Naive thymus-derived CD4-positive, alpha-beta T cell (primary cell): ENCODE measurements around the gene RAI1. TPM values are rescaled to one million over a fixed set of nuclear protein-coding genes. Genes with fewer than 3 reads are reported as not detected.
"Not testable (repeated sequence)": the region's sequence is repeated elsewhere in the genome, so short reads cannot be mapped to it uniquely, and the experiment has no call there.

Experiments
- ATAC-seq: fragments of 150-1000 bp; cut with Tn5 transposase; 2 replicates; pipeline ENCODE4 v1.10.0; 2021; ENCODE audit warnings: mild to moderate bottlenecking, moderate library complexity
- CTCF ChIA-PET: fragments of 350-600 bp; sonication (Branson Sonifier 250); formaldehyde crosslinking; loops from one replicate; lab custom pipeline; 2021; ENCODE audit warnings: antibody characterized with exemption; lab: Charles Lee
- POLR2A ChIA-PET: fragments of 350-600 bp; sonication (Branson Sonifier 250); formaldehyde crosslinking; loops from one replicate; lab custom pipeline; 2021; ENCODE audit warnings: antibody characterized with exemption, inconsistent platforms; lab: Charles Lee
- DNase-seq, 9 donors: peaks; one replicate each; pipeline versions ENCODE4 v3.0.0 to v3.0.0-alpha.2; 2020 to 2022; ENCODE audit warnings: mixed read lengths in 1 of 9
- H3K27ac ChIP-seq: one replicate; pipeline ENCODE4 v1.7.0; 2013; ENCODE audit warnings: mild to moderate bottlenecking, low read depth, low read length, moderate library complexity
- H3K27me3 ChIP-seq, 2 donors: one replicate each; pipeline ENCODE4 v1.7.0; 2013; ENCODE audit warnings: low read length in 2 of 2, mild to moderate bottlenecking in 2 of 2, moderate library complexity in 2 of 2; ENCODE audit not compliant: control insufficient read depth in 2 of 2, insufficient read depth in 2 of 2
- H3K36me3 ChIP-seq, 3 experiments: 1 replicate in 2 of 3; 2 replicates in 1 of 3; pipeline ENCODE4 v1.7.0; 2013; ENCODE audit warnings: low read length in 3 of 3, mild to moderate bottlenecking in 3 of 3, moderate library complexity in 1 of 3; ENCODE audit not compliant: insufficient read depth in 3 of 3, control insufficient read depth in 2 of 3
- H3K4me1 ChIP-seq, 2 donors: one replicate each; pipeline ENCODE4 v1.7.0; 2013; ENCODE audit warnings: low read length in 2 of 2, mild to moderate bottlenecking in 2 of 2, moderate library complexity in 1 of 2; ENCODE audit not compliant: control insufficient read depth in 2 of 2, insufficient read depth in 2 of 2
- H3K4me3 ChIP-seq: 2 replicates; pipeline ENCODE4 v1.7.0; 2013; ENCODE audit warnings: mild to moderate bottlenecking, low read length
- H3K9me3 ChIP-seq, 3 experiments: 1 replicate in 2 of 3; 2 replicates in 1 of 3; pipeline ENCODE4 v1.7.0; 2013; ENCODE audit warnings: low read length in 3 of 3; ENCODE audit not compliant: control insufficient read depth in 2 of 3
- H3K27ac Mint-ChIP-seq, 9 donors: one replicate each; pipeline ENCODE4 v1.8.0; 2020 to 2022; ENCODE audit warnings: mixed read lengths in 9 of 9, mild to moderate bottlenecking in 8 of 9, moderate library complexity in 5 of 9, inconsistent platforms in 2 of 9
- H3K27me3 Mint-ChIP-seq, 5 donors: one replicate each; pipeline ENCODE4 v1.8.0; 2021 to 2022; ENCODE audit warnings: mixed read lengths in 5 of 5, mild to moderate bottlenecking in 1 of 5
- H3K36me3 Mint-ChIP-seq, 5 donors: one replicate each; pipeline ENCODE4 v1.8.0; 2020 to 2022; ENCODE audit warnings: mixed read lengths in 5 of 5, mild to moderate bottlenecking in 3 of 5, inconsistent platforms in 1 of 5
- H3K4me1 Mint-ChIP-seq, 7 donors: one replicate each; pipeline ENCODE4 v1.8.0; 2020 to 2022; ENCODE audit warnings: mixed read lengths in 7 of 7, mild to moderate bottlenecking in 3 of 7, inconsistent platforms in 1 of 7
- H3K4me3 Mint-ChIP-seq, 10 donors: one replicate each; pipeline ENCODE4 v1.8.0; 2020 to 2022; ENCODE audit warnings: mild to moderate bottlenecking in 10 of 10, mixed read lengths in 10 of 10, moderate library complexity in 6 of 10, inconsistent platforms in 2 of 10
- H3K9me3 Mint-ChIP-seq, 11 donors: one replicate each; pipeline ENCODE4 v1.8.0; 2020 to 2022; ENCODE audit warnings: mixed read lengths in 11 of 11, mild to moderate bottlenecking in 4 of 11, inconsistent platforms in 1 of 11, moderate library complexity in 1 of 11
- intact Hi-C, 2 donors: fragments of 100-400 bp; cut with micrococcal nuclease; formaldehyde crosslinking; loops; one replicate each; pipeline ENCODE4 v1.15.1; 2023
- polyA plus RNA-seq, 2 donors: library from polyadenylated mRNA; unstranded; fragments of 300-500 nt; fragmentation: Illumina TruSeq; gene quantifications; one replicate each; pipeline ENCODE4 v1.2.3, GENCODE V29; 2021
- total RNA-seq, 6 experiments: library from RNA in 5 of 6; stranded (reverse) in 5 of 6; gene quantifications; 1 replicate in 5 of 6; 2 replicates in 1 of 6; pipeline ENCODE4 v1.2.3 and lab custom pipeline; 2021 to 2026

RAI1 gene
- total RNA-seq (10 to 100 TPM; 20.1 to 46.2 (median 23.6) TPM), polyA plus RNA-seq (1 to 10 TPM; 2.0 to 4.0 TPM), total RNA-seq (lab: John Stamatoyannopoulos, UW) (51.2 reads per million, percentile 72 among the genes with 10 or more reads in this experiment)

- Histone ChIP-seq H3K27me3 (no peaks in the 10 kb centered on the region), H3K4me1 (peaks cover 7 to 18% of the 10 kb centered on the region in 2 donors), H3K36me3 (peaks cover 0 to 4% (median 0%) of the 10 kb centered on the region in 3 experiments), H3K27ac (peak within 1 kb of the TSS; percentile 93), H3K9me3 (no peaks in the 10 kb centered on the region), H3K4me3 (peak within 1 kb of the TSS; percentile 62)
- ChIA-PET CTCF (interaction anchor here (0.7 to 3.5 kb wide), 14 partner anchors 9 to 378 kb away, joined by 3 to 22 read pairs (median 4); no protein-coding TSS in a partner anchor), POLR2A (interaction anchor here (0.9 to 5.3 kb wide), 4 partner anchors 12 to 353 kb away, joined by 3 to 47 read pairs (median 4); no protein-coding TSS in a partner anchor)
- intact Hi-C loops: loop anchor here (1.0 to 5.0 kb wide), 14 partner anchors 42 to 544 kb away; partner anchors contain the start of genes DRC3 (in 2 of the 2), TOM1L2 (in 2 of the 2), LLGL1 (in 1 of the 2) and SREBF1 (in 1 of the 2)
- H3K4me3 Mint-ChIP-seq: peak within 1 kb of the TSS; percentile 84 to 92 (median 89)
- H3K4me1 Mint-ChIP-seq: peaks cover 15 to 42% (median 37%) of the 10 kb centered on the region in 7 donors
- peak; percentile 82 for ATAC-seq
- H3K36me3 Mint-ChIP-seq: peaks cover 0 to 2% (median 0%) of the 10 kb centered on the region in 5 donors
- peaks cover 0 to 2% (median 0%) of the 10 kb centered on the region in 11 donors for H3K9me3 Mint-ChIP-seq
- DNase-seq: peak; percentile 64 to 87 (median 79)
- H3K27ac Mint-ChIP-seq: peak within 1 kb of the TSS in 7 of 9 donors; percentile 59 to 90 (median 77)
- H3K27me3 Mint-ChIP-seq: peaks cover 0 to 16% (median 0%) of the 10 kb centered on the region in 5 donors
Observed at GRCh38 chr17:17681187-17681743, at the start of gene RAI1. TSS of gene RAI1 (plus strand) at chr17:17681458. CDS start at chr17:17792949, 111,491 bp downstream.

GRCh38 chr17:17632690-17633089 is 48.6 kb upstream of the RAI1 start:
- H3K4me3 Mint-ChIP-seq, H3K4me1 ChIP-seq, H3K27ac Mint-ChIP-seq, DNase-seq, H3K9me3 ChIP-seq, H3K27ac ChIP-seq, CTCF ChIA-PET, ATAC-seq, H3K36me3 ChIP-seq, H3K27me3 ChIP-seq, H3K9me3 Mint-ChIP-seq, H3K27me3 Mint-ChIP-seq, intact Hi-C loops, H3K36me3 Mint-ChIP-seq, H3K4me3 ChIP-seq, POLR2A ChIA-PET: not testable (repeated sequence)
- peaks cover 6 to 13% (median 12%) of the 10 kb centered on the region in 7 donors for H3K4me1 Mint-ChIP-seq

GRCh38 chr17:17633310-17633709 is 47.9 kb upstream of the RAI1 start:
- Mint-ChIP-seq H3K9me3 (peaks cover 0 to 2% (median 0%) of the 10 kb centered on the region in 11 donors), H3K36me3 (no peaks in the 10 kb centered on the region), H3K27me3 (peaks cover 0 to 2% (median 0%) of the 10 kb centered on the region in 5 donors), H3K4me1 (peaks cover 6 to 12% (median 11%) of the 10 kb centered on the region in 7 donors), H3K4me3 (no peak overlapping the region), H3K27ac (no peak overlapping the region)
- CTCF ChIA-PET: no interaction called here
- no peaks in the 10 kb centered on the region for H3K9me3 ChIP-seq
- H3K4me3 ChIP-seq: no peak overlapping the region
- H3K36me3 ChIP-seq: no peaks in the 10 kb centered on the region
- H3K4me1 ChIP-seq: peaks cover 0 to 4% of the 10 kb centered on the region in 2 donors
- ATAC-seq (no peak), DNase-seq (no peak)
- no peaks in the 10 kb centered on the region for H3K27me3 ChIP-seq
- H3K27ac ChIP-seq: no peak overlapping the region
- POLR2A ChIA-PET: no interaction called here
- intact Hi-C loops: no loop called here

- Histone ChIP-seq H3K36me3 (no peaks in the 10 kb centered on the region), H3K27ac (no peak overlapping the region), H3K4me1 (no peaks in the 10 kb centered on the region), H3K9me3 (no peaks in the 10 kb centered on the region), H3K4me3 (no peak overlapping the region), H3K27me3 (no peaks in the 10 kb centered on the region)
- peaks cover 0 to 3% (median 0%) of the 10 kb centered on the region in 5 donors for H3K27me3 Mint-ChIP-seq
- H3K4me3 Mint-ChIP-seq: no peak overlapping the region
- ATAC-seq (no peak), DNase-seq (no peak)
- no peaks in the 10 kb centered on the region for H3K36me3 Mint-ChIP-seq
- POLR2A ChIA-PET: no interaction called here
- peaks cover 0 to 2% (median 0%) of the 10 kb centered on the region in 7 donors for H3K4me1 Mint-ChIP-seq
- no peak overlapping the region for H3K27ac Mint-ChIP-seq
- H3K9me3 Mint-ChIP-seq: peaks cover 0 to 2% (median 0%) of the 10 kb centered on the region in 11 donors
- intact Hi-C loops: no loop called here
- CTCF ChIA-PET: interaction anchor here (0.6 kb wide), 1 partner anchor 380 kb away, joined by 5 read pairs; no protein-coding TSS in a partner anchor
Observed at GRCh38 chr17:17635126-17635525, 46.1 kb upstream of the RAI1 start.

- H3K9me3 ChIP-seq, H3K27ac ChIP-seq, H3K4me1 Mint-ChIP-seq, H3K9me3 Mint-ChIP-seq, H3K4me1 ChIP-seq, H3K36me3 ChIP-seq, H3K27me3 ChIP-seq, H3K27ac Mint-ChIP-seq, POLR2A ChIA-PET, H3K4me3 ChIP-seq, DNase-seq, H3K27me3 Mint-ChIP-seq, intact Hi-C loops, H3K36me3 Mint-ChIP-seq, H3K4me3 Mint-ChIP-seq: not testable (repeated sequence)
- ATAC-seq: peak; percentile 54
- CTCF ChIA-PET: interaction anchor here (0.6 kb wide), 2 partner anchors 317 to 380 kb away, joined by 3 to 5 read pairs; no protein-coding TSS in a partner anchor
Observed at GRCh38 chr17:17635537-17636271, 45.6 kb upstream of the RAI1 start.

- ATAC-seq: no peak
- no peak for DNase-seq
- intact Hi-C loops: no loop called here
- ChIA-PET POLR2A (no interaction called here), CTCF (interaction anchor here (0.6 kb wide), 1 partner anchor 318 kb away, joined by 3 read pairs; no protein-coding TSS in a partner anchor)
- peaks cover 0 to 3% (median 0%) of the 10 kb centered on the region in 5 donors for H3K27me3 Mint-ChIP-seq
- Histone ChIP-seq H3K27me3 (no peaks in the 10 kb centered on the region), H3K9me3 (no peaks in the 10 kb centered on the region), H3K4me1 (no peaks in the 10 kb centered on the region), H3K36me3 (no peaks in the 10 kb centered on the region), H3K27ac (no peak overlapping the region), H3K4me3 (no peak overlapping the region)
- no peak overlapping the region for H3K4me3 Mint-ChIP-seq
- H3K36me3 Mint-ChIP-seq: no peaks in the 10 kb centered on the region
- H3K9me3 Mint-ChIP-seq: peaks cover 0 to 2% (median 0%) of the 10 kb centered on the region in 11 donors
- H3K27ac Mint-ChIP-seq: no peak overlapping the region
- peaks cover 0 to 2% (median 0%) of the 10 kb centered on the region in 7 donors for H3K4me1 Mint-ChIP-seq
Observed at GRCh38 chr17:17636272-17636885, 44.9 kb upstream of the RAI1 start.
